CD4-positive, alpha-beta T cell treated with Interleukin-12 subunit alpha and Interleukin-12 subunit beta, for 1 hour (primary cell): ENCODE measurements around the gene TBC1D2B.
A peak's percentile ranks its signal among the peaks of the same experiment; 100 is the strongest.

Experiments used
- DNase-seq: peaks from one replicate; pipeline ENCODE4 v3.0.0-alpha.2; 2020

TBC1D2B gene

DNA sequence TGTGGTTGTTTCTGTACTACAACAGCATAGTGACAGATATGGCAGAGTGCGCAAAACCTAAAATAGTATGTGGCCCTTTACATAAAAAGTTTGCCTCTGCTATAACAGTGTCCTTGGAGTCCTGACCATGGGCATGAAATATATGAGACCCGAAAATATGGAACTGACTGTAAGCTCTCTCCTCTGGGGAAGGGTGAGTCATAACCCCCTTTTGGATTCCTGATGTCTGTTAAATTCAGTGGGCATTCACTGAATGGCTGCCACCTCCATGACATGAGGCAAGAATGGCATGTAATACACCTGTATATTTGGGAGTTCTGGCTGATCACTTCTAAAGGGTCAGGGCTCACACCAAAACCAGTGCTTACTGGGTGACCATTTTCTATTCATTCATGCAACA lies 6.1 kb downstream of the TBC1D2B start:
- no peak for DNase-seq

DNA sequence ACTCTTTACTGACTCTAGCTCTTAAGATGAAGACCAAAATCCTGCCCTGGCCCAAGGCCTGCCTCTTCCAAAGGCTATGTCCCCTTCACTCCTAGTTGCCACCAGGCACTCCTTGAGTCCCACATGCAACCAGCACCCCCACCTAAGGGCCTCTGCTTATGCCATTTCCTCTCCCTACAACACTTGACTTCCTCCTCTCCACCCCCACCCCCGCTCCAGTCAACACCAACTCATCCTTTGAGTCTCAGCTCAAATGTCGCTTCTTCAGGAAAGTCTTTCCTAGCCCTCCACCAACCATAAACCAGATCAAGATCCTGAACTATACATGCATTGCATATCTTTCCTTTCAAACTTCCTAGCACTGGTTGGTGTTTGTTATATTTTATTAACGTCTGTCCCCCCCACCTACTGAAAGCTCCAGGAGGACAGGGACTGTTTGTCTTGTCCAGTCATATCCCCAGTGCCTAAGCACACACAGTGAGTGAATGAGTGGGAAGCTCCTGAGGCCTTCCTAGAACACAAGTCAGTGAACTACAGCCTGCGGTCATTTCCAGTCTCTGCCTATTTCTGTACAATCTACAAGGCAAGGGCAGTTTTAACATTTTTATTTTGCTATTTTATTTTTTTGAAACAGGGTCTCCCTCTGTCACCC lies 7.3 kb downstream of the TBC1D2B start:
- DNase-seq: peak; percentile 50

DNA sequence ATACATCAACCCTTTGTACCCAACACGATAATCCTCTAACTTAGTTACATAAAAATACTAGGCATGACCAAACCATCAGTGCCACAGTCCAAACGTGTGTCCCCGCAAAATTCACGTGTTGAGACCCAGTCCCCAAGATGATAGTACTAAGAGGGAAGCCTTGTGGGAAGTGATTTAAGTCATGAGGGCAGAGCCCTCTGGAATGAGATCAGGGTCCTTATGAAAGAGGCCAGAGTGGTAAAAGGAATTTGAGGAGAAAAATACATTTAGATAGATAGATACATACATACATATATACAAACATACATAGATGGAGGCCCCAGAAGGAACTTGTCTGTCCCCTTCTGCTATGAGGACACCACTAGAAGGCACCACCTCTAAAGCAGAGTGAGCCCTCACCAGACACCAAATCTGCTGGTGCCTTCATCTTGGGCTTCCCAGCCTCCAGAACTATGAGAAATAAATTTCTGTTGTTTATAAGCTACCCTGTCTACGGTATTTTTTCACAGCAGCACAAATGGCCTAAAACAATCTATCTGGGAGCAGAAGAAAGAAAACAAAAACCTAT lies 8.0 kb downstream of the TBC1D2B start:
- DNase-seq: no peak

DNA sequence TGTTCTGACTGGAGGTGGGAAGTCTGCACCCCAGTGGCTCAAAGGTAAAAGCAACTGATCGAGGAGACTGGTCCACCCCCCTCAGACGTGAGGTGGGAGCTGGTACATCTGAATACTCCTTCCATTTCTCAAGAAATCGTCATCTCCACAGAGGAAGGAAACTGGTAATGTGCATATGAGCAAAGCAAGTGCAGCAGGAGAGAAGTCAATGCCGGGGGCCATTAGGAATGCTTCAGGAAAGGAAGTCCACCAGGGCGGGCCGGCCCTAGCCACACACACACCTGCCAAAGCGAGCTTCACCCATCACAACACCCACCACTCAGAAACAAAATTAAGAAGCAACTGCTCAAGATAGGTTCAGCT lies 8.5 kb downstream of the TBC1D2B start:
- DNase-seq: no peak

DNA sequence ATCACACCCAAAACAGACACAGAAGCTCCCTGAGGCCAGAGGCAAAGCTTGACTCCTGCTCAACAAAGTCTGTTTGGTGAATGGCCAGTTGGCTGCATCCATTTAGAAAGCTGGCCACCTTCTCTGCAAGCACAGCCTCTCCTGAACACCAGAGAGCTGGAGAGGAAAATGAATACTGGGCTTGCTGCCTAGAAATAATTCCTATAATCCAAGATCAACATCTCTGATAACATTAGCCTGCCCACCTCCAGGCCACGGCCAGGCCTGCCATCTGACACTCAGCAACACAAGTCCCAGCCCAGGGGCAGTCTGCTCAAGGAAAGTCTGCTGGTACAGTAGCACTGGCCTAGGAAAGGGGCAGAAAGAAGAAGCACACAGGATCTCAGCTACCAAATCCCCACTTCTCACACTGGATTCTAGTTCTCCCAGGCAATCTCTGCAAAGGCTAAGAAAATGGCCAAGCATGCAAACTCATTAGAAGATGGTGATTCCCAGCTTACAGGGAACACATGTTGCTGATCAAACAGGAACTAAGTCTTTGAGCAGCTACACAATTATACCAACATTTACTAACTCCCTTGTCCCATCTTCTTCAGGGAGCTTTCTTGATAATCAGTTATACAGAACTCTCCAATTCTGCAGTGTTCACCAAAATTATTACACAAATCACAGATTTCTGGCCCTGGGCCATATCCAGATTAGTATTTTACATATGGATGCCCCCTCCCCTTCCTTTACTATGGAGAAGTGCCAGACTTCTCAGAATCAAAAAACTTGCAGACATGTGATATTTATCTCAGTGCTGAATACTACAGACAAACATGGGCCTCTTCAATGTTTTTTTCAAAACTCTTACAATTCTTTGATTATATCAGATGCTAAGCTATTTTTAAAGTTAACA lies 9.9 kb downstream of the TBC1D2B start:
- no peak for DNase-seq

DNA sequence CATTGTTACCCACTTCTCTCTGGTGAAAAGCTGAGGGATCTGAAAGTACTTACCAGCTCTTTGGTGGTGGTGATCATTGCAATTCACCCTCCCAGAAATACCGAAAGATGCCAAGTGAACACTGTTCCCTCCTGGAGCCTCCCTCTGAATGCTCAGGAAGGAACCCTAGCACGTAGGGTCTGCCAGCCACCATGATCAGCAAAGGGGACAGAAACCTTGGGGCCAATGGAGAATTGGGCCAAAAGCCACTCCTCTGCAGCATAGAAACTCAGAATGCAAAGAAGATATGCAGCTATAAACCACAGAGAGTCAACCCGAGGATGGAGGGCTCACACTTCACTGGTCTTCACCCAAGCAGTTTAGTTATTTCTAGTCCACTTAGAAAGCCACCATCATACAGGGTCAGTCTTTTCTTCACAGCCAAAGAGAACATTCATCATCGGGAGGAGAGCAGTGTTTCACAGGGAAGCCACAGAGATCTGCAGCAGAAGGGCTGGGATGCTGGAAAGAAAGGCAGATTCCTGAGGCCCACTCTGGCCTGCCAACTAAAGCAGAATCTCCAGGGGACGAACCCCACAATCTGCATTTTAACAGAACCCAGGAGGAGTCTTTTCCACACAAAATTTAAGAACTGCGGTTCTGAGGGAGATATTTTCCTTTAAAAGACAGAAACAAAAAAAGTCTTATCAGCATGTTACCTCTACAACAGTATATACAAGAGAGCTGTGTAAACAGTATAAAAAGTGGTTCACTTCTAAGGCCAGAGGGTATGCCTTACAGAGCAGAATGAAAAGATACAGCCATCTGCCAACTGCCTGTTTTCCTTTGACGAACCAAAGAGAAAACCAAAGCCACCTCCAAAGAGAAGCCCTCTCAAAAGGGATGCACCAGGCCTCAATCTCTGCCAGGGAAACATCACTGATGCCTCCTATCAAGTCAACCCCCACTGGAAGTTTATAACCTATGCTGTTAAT lies 11.3 kb downstream of the TBC1D2B start:
- no peak for DNase-seq

DNA sequence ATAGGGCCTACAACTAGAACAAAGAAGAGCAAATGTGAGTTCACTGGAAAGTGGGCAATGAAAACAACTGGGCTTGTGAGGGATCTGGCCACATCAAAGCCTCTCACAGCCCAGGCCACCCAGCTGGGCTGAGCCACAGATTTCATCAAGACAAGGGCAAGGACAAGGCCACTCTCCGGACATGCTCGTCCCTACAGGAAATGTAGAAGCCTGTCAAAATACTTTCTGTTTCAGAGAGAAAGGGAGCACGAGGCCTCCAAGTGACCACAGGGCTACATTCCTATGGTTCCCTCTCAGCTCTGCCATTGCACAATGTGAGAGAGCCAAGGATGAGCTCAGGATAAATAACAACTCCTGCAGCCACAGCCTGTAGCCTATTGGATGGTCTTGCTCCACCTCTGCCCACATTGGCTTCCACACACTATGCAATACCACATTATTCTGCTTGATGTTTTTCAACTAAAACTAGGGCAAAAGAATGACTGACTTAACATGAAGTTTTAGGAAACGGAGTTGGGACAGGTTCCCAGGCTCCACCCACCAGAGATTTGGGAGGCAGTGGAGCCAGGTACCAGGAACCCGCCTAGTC lies 12.1 kb downstream of the TBC1D2B start:
- no peak for DNase-seq

DNA sequence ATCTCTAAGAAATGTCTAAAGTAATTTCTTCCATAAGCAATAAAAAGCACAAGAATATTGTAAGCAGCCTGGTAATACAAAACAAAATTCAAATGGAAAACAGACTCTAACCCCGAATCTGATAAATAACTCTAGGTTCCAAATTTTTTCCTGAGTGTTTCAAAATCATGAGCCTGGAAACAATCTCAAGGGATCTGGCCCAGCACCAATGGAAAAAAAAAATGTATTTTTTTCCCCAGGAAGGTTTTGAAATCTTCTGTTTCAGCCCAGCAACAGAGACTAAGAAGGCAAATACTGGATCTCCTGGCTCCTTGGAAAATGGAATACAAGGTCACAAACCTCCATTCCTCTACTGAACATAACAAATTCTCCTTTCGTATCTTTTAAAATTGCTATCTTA lies 13.0 kb downstream of the TBC1D2B start:
- DNase-seq: no peak

DNA sequence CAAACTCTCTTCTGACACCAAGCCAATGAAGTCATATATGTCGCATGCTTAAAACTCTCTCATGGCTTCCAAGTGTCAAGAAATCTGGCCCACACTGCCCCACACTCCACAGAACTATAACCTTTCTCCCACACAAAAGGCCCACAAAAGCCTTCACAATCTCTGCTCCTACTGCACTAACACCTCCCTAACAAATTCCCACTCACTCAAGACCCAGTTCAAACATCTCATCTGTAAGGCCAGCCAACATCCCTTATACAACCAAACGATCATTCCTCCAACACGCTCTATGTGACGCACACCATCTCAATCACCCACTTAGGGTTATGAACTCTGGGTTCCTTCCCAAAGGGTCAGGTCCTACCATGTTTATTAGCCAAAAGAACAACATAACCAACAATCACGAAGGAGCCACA lies 13.5 kb downstream of the TBC1D2B start:
- DNase-seq: no peak

DNA sequence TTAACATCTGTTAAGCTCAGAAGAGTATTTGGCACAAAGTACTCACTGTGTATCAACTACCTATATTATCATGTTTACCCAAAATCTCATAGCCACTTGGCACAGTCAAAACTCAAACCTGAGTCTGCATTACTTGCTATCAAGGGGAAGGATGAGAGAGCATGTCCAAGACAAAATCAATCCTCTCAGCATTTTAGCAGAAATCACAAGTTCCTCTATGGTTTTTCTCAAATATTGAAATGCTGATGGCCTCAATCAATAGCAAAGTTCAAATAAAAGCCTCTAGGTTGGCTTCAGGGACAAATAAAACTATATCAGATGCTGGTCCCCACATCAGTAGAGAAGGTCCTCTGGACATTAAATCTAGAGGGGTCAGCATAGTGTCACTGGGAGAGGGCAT lies 14.3 kb downstream of the TBC1D2B start:
- no peak for DNase-seq

DNA sequence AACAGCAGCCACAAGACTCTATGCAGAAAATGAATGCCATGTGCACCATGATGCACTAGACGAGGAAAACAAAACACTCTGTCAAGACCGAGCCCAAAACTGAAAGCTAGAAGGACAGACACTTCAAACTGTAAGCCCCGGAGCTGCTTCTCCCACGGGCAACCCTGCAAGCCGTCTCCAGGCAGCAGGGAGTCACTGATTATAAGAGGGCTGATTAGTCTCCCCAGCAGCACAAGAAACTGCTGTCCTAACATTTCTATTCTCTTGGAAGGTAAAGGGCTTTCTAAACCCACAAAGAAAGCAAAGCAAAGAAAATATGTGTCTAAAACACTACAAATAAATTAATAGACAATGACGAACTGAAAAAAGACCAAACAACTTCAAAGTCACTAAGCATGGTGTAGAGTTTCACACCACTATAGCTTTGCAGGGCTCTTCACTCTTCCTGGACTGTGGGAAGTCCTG lies 15.5 kb downstream of the TBC1D2B start:
- DNase-seq: peak; percentile 59

DNA sequence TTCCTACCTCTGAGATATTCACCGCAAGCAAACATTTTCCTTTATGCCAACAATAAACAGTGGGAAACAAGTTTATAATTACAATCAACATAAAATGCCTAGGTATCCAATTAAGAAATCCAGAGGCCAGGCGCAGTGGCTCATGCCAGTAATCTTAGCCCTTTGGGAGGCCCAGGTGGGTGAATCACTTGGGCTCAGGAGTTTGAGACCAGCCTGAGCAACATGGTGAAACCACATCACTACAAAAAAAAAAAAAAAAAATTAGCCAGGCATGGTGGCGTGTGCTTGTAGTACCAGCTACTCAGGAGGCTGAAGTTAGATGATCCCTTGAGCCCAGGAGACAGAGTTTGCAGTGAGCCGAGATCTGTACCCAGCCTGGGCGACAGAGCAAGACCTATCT lies 17.3 kb downstream of the TBC1D2B start:
- no peak for DNase-seq

DNA sequence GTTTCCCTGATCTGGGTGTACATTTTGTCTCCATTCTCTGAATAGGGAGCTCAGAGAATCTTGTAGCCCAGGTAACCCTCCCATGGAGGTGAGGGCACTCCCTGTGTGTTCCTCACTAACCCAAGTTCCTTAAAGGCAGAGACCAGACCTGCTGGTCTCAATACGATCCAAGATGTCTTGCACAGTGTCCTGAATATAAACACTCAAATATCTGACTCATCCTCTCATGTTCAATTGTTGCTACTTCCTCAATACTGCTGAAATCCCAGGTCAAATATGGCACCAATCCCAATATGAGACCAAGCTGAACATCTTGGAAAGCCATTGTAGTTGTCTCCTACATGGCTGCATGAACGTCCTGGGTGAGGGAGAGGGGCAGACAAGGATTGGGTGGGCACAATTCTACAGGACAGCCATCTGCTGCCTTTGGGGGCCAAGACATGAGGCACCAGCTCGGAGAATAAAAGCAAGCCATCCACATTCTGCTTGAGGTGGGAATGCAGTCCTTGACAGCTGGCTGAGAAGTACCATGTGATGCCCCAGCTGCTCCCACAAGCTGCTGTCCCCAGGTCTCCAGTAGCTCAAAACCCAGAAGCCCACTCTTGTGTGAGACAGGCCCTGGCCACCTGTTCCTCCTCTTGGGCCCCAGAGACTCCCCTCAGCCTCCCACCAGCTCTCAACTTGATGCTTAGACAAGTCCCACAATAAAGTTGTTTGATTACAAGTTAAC lies 18.2 kb downstream of the TBC1D2B start:
- DNase-seq: no peak

DNA sequence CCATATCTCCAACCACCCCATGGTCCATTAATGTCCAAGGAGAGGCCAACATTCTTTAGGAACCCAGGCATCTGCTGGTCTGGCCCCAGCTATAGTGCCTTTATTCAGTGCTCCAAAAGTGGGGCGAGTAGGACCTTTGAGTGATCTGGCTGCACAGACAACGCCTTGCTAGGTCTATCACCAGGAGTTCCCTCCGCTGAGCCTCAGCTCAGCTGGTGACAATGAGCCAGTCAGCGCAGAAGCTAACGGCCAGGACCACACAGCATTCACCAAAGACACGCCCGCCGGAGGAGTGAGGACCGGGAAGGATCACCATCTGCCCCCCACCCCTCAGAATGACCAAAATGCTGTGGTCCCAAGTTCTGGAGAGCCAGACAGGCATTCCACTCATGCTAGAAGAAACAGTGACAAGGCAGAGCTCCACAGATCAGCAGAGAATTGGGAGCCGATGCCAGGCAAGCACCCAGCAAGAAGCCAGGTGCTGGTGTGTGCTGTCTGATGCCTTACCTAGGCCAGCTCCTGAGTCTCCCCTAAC lies 19.0 kb downstream of the TBC1D2B start:
- DNase-seq: no peak

DNA sequence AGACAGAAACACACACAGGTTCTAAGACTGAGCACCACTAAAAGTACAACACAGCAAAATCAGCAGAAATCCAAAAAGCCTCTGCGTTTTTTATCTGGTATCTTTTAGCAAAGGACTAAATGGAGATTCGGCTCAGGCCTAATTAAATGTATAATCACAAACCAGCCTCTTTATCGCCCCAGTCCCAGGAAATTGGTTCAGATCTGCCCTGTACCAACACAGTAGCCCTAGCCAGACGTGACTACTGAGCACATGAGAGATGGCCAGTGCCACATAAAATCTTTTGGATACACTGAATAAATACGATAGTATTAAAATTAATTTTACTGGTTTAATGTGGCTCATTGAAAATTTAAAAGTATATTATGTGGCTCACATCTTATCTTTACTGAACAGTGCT lies 19.7 kb downstream of the TBC1D2B start:
- DNase-seq: no peak

DNA sequence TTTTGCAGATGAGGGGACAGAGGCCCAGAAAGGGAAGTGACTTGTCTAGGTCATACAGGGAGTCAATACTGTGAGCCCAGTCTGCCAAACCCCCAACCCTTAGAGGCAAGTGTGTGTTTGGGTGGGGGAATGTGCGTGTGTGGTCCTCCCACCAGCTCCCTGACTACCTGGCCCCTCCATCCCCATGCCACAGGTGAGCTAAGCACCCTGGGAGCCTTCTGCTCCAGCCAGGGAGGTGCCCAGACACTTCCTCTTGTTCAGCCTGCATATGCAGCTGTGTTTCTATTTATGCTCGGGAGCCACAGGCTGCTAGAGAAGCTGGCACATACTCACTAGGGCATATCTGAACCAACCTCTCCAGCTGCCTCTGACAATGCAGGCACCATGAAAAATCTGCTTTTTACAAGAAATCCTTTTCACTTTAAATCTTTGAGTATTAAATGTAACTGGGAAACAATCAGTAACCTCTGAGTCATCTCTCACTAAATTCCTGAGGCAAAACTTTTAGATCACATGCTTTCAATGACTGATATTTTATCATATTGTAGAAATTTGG lies 20.7 kb downstream of the TBC1D2B start:
- DNase-seq: no peak

DNA sequence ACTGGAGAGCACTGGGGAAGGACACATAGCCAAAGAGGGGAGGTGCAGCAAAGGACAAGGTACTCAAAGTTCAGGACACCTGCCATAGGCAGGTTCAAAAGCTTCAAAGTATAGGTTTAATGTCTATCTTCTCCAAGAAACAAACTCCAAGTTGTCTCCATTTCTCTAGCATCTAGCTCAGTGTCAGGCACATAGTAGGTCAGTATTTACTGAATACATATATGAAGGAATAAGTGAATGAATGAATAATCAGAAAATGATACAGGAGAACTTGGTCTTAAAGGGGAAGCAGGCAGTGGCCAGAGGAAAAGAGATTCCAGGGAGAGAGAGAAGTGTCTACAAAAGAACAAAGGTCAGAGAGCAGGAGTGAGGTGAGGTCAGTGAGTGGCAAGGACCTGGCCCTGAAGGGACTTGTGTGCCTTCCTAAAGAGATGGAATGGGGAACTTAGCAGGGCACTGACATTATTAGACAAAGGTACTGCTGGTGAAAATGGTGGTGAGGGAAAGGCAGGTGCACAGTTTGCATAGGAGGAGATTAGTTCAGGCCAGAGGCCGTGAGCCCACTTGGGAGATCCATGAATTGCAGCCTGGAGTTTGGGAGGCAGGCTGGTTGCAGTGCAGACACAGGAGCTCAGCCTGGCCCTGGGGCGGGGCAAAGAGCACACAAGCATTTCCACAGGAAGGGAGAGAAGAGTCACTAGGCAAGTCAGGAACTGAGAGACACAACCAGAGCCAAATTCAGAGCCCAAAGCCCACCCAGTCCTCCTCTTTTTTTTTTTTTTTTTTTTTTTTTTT lies 21.4 kb downstream of the TBC1D2B start:
- no peak for DNase-seq

DNA sequence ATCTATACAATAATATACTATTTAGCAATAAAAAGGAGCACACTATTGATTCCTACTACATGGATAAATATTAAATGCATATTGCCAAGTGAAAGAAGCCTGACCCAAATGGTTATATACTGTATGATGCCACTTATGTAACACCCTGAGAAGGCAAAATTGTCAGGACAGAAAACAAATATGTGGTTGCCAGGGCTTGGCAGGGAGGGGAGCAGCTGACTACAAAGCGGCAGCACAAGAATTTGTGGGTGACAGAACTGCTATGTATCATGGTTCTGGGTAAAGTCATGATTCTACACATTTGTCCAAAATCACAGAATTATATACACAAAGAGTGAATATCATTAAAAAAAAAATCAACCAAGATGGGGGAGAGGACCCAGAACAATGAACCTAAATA lies 22.5 kb downstream of the TBC1D2B start:
- peak; percentile 70 for DNase-seq

DNA sequence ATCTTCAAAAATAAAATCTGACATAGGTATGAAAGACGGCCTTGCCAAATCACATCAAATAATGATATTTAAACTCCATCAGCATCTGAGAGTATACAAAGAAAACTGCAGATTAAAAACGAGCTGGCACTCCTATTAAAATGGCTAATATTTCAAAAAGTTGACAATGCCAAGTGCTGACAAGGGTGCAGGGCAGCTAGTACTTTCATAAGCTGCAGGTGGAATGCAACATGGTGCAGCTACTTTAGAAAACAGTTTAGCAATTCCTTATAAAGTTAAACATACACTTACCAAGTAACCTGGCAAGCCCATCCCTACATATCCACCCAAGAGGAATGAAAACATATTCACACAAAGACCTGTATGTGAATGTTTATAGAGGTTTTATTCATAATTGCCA lies 23.0 kb downstream of the TBC1D2B start:
- no peak for DNase-seq

DNA sequence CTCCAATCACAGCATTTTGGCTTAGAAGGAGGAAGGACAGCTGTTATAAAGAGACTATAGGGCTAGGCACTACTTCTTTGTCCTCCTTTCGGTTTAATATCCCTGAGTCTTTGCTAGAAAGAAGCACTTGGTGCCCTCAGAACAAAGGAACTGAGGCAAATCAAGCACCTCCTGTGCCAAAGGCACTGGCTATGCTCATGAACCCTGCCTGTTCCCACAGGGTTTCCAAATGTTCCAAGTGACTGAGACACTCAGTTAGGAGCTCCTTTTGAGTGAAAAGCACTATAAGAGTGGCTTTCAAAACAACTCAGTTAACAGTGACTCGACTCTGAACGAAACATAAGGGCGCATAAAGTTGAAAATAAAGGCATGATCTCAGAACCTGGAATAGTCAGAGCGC lies 25.0 kb downstream of the TBC1D2B start:
- DNase-seq: no peak
